Stomach (tissue), 9 donors: ENCODE measurements around the gene STIM2. TPM values are rescaled to one million over a fixed set of nuclear protein-coding genes. Genes with fewer than 3 reads are reported as not detected.

ENCODE experiments used
- DNase-seq, 2 donors: peaks; one replicate each; pipeline versions ENCODE4 v3.0.0 to v3.0.0-alpha.2; 2013 to 2019
- H3K27ac ChIP-seq, 5 donors: fragments of 200-600 bp in 4 of 5; sonication (generic) in 4 of 5; one replicate each; pipeline ENCODE4 v1.5.1; 2013 to 2019; ENCODE audit warnings: mild to moderate bottlenecking in 1 of 5, moderate library complexity in 1 of 5
- H3K27me3 ChIP-seq, 3 donors: fragments of 200-600 bp; sonication (generic); one replicate each; pipeline ENCODE4 v1.5.1; 2017 to 2019; ENCODE audit warnings: mixed run types in 1 of 3
- H3K36me3 ChIP-seq, 4 donors: fragments of 200-600 bp; sonication (generic); 1 replicate in 3 of 4; 2 replicates in 1 of 4; pipeline ENCODE4 v1.5.1; 2016 to 2019
- H3K4me1 ChIP-seq, 4 donors: fragments of 200-600 bp; sonication (generic); one replicate each; pipeline ENCODE4 v1.5.1; 2016 to 2019
- H3K4me3 ChIP-seq, 4 donors: fragments of 200-600 bp; sonication (generic) in 3 of 4; one replicate each; pipeline ENCODE4 v1.5.1; 2016 to 2019; ENCODE audit warnings: mild to moderate bottlenecking in 1 of 4
- H3K9me3 ChIP-seq, 4 donors: fragments of 200-600 bp; sonication (generic); one replicate each; pipeline ENCODE4 v1.5.1; 2016 to 2019
- EP300 ChIP-seq: sonication (generic); formaldehyde crosslinking; IDR thresholded peaks from one replicate; pipeline ENCODE4 v1.6.1; 2017; ENCODE audit warnings: antibody characterized with exemption
- POLR2A ChIP-seq, 4 donors: fragments of 450-650 bp; IDR thresholded peaks; one replicate each; pipeline ENCODE4 v1.6.1; 2016; ENCODE audit warnings: antibody characterized with exemption in 4 of 4, control low read depth in 2 of 4, mild to moderate bottlenecking in 1 of 4, moderate library complexity in 1 of 4
- POLR2AphosphoS5 ChIP-seq, 3 donors: sonication (generic); formaldehyde crosslinking; IDR thresholded peaks; one replicate each; pipeline ENCODE4 v1.6.1; 2016; ENCODE audit warnings: antibody characterized with exemption in 3 of 3
- WGBS, 5 donors: extraction: QIAGEN DNeasy Blood & Tissue Kit in 3 of 5; methylation state at CpG; one replicate each; pipeline versions ENCODE4 v1.1.5 to v1.1.7; 2013 to 2018; 5-methylcytosine and 5-hydroxymethylcytosine counted together
- intact Hi-C: fragments of 100-400 bp; cut with DNase I; formaldehyde crosslinking; loops from one replicate; pipeline ENCODE4 v1.15.1; 2023; ENCODE audit warnings: low total_unique reads
- polyA plus RNA-seq, 3 donors: library from polyadenylated mRNA; stranded (reverse); fragments of 200-250 nt; gene quantifications; one replicate each; pipeline ENCODE4 v1.2.3, GENCODE V29; 2013
- total RNA-seq, 5 donors: library from RNA; depleted of rRNA; stranded (reverse); fragments of >200 nt; gene quantifications; one replicate each; pipeline versions ENCODE4 v1.1.0 to v1.2.3, GENCODE V29; 2014 to 2016
- TF ChIP-seq, protein P1 (sequence below), 7 experiments: fragments of 450-650 bp in 4 of 7; fragments of 200-600 bp in 3 of 7; sonication (generic) in 3 of 7; IDR thresholded peaks; one replicate each; pipeline ENCODE4 v1.5.1; 2016 to 2019; ENCODE audit warnings: antibody characterized with exemption in 7 of 7, control low read depth in 2 of 7, mild to moderate bottlenecking in 1 of 7
- donor health status: healthy with polysubstance abuse.
- donor health status: Bipolar disorder and iron deficiency.
- donor health status: healthy.

Gene STIM2
- total and polyA plus RNA-seq, 8 donors = 4.4 to 32.7 (median 21.7) TPM

GRCh38 chr4:26867914-26868684 is 7.5 kb downstream of the STIM2 start:
- peaks cover 0 to 62% (median 36%) of the 10 kb centered on the region in 4 donors for H3K4me1 ChIP-seq
- intact Hi-C loops = no loop called here
- WGBS, 5 donors = 18 to 50% (median 42%) methylated on average over 3 of the region's 3 CpGs
- peak in 1 of 2 donors; percentile 48 for DNase-seq
- no peaks in the 10 kb centered on the region for H3K27me3 ChIP-seq
- H3K27ac ChIP-seq = peak overlapping the region in 4 of 5 donors; percentile 36 to 57 (median 56)
- no peak overlapping the region for H3K4me3 ChIP-seq
- TF ChIP-seq POLR2AphosphoS5 (IDR thresholded peaks at IDR 0.05) (no peak), EP300 (no peak), POLR2A (IDR thresholded peaks at IDR 0.05) (no peak)
- TF ChIP-seq, protein P1, sequence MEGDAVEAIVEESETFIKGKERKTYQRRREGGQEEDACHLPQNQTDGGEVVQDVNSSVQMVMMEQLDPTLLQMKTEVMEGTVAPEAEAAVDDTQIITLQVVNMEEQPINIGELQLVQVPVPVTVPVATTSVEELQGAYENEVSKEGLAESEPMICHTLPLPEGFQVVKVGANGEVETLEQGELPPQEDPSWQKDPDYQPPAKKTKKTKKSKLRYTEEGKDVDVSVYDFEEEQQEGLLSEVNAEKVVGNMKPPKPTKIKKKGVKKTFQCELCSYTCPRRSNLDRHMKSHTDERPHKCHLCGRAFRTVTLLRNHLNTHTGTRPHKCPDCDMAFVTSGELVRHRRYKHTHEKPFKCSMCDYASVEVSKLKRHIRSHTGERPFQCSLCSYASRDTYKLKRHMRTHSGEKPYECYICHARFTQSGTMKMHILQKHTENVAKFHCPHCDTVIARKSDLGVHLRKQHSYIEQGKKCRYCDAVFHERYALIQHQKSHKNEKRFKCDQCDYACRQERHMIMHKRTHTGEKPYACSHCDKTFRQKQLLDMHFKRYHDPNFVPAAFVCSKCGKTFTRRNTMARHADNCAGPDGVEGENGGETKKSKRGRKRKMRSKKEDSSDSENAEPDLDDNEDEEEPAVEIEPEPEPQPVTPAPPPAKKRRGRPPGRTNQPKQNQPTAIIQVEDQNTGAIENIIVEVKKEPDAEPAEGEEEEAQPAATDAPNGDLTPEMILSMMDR (IDR thresholded peaks at IDR 0.05) = no peak
- no peaks in the 10 kb centered on the region for H3K9me3 ChIP-seq
- H3K36me3 ChIP-seq = no peaks in the 10 kb centered on the region

DNA sequence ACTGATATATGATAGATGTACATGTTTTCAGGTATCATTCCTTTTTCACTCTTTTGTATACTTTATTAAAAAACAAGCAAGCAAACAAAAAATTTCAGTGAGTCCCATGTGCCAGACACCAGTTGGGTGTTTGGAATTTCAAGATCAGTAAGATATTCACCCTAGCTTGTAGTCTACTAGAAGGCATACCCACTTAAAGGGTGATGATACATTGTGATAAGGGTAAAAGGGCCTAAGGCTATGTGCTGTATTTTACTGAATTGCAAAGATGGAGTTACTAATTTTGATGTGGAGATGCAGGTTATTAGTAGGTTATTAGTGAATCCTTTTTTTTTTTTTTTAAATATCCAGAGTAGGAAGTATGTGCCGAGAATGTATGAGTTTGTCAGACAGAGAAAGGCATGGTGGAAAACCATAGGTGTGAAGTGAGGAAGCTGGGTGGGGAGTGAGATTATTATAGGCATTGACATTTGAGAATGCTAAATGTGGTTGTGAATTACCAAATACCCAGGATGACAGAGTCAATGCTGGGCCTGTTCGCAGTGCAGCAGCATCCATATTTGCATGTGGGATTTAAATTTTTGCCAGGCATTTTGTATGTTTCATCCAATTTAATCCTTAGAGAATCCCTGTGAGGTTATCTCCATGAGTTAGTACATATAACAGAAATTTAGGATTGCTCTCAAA is 10.1 kb downstream of the STIM2 start:
- DNase-seq = no peak
- Histone ChIP-seq H3K27me3 (no peaks in the 10 kb centered on the region), H3K36me3 (no peaks in the 10 kb centered on the region), H3K4me1 (peaks cover 0 to 49% (median 25%) of the 10 kb centered on the region in 4 donors), H3K27ac (no peak overlapping the region), H3K4me3 (no peak overlapping the region), H3K9me3 (no peaks in the 10 kb centered on the region)
- WGBS, 5 donors = 93 to 97% (median 93%) methylated on average over 2 of the region's 2 CpGs
- TF ChIP-seq EP300 (no peak), POLR2A (IDR thresholded peaks at IDR 0.05) (no peak), POLR2AphosphoS5 (IDR thresholded peaks at IDR 0.05) (no peak)
- TF ChIP-seq, protein P1 (IDR thresholded peaks at IDR 0.05) = no peak
- intact Hi-C loops = no loop called here

DNA sequence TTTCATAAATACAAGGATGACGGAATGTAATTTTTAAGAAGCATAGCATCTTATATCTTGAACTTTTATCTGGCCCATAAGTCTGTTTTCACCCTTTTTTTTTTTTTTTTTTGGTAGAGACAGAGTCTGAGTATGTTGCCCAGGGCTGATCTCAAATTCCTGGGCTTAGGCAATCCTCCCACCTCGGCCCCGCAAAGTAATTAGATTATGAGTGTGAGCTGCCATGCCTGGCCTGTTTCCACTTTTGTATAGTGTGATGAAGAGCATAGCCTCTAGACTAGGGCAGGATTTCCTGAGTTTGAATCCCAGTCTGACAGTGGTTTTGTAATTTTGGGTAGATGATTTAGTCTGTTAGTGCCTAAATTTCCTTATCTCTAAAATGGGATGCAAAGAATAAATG is 11.0 kb downstream of the STIM2 start:
- intact Hi-C loops = no loop called here
- Histone ChIP-seq H3K4me1 (peaks cover 0 to 42% (median 21%) of the 10 kb centered on the region in 4 donors), H3K27me3 (no peaks in the 10 kb centered on the region), H3K9me3 (no peaks in the 10 kb centered on the region), H3K4me3 (no peak overlapping the region), H3K27ac (no peak overlapping the region), H3K36me3 (no peaks in the 10 kb centered on the region)
- TF ChIP-seq, protein P1 (IDR thresholded peaks at IDR 0.05) = no peak
- TF ChIP-seq POLR2A (IDR thresholded peaks at IDR 0.05) (no peak), POLR2AphosphoS5 (IDR thresholded peaks at IDR 0.05) (no peak), EP300 (no peak)
- DNase-seq = no peak
- WGBS, 5 donors = 59 to 68% (median 64%) methylated on average over 3 of the region's 3 CpGs

GRCh38 chr4:26873391-26874026 is 12.9 kb downstream of the STIM2 start:
- no peak overlapping the region for H3K4me3 ChIP-seq
- H3K9me3 ChIP-seq = no peaks in the 10 kb centered on the region
- WGBS, 5 donors = 77 to 91% (median 84%) methylated on average over 6 to 10 of the region's 10 CpGs
- H3K36me3 ChIP-seq = no peaks in the 10 kb centered on the region
- peak in 1 of 2 donors; percentile 67 for DNase-seq
- H3K27me3 ChIP-seq = no peaks in the 10 kb centered on the region
- intact Hi-C loops = no loop called here
- no peak for TF ChIP-seq EP300
- TF ChIP-seq POLR2A (IDR thresholded peaks at IDR 0.05) = no peak
- no peak for TF ChIP-seq POLR2AphosphoS5 (IDR thresholded peaks at IDR 0.05)
- TF ChIP-seq, protein P1 (IDR thresholded peaks at IDR 0.05) = no peak
- no peak overlapping the region for H3K27ac ChIP-seq
- peaks cover 0 to 25% (median 10%) of the 10 kb centered on the region in 4 donors for H3K4me1 ChIP-seq
